Measurements from ENCODE around the gene GRID2.

- TF ChIP-seq CTCF (IDR thresholded peaks at IDR 0.05; ENCODE audit: poor library complexity, severe bottlenecking) (no peak), REST (IDR thresholded peaks at IDR 0.05; ENCODE audit: borderline replicate concordance) (peak; percentile 55)
These were observed 1226.1 kb downstream of the GRID2 start for GRCh38 chr4:93529692-93530372.

Measured in neural cell (in vitro differentiated cells).